ENCODE data around the gene ZNF649.

GRCh38 chr19:51919606-51920005 is 14.8 kb upstream of the ZNF649 start:
- TF ChIP-seq, protein P1, sequence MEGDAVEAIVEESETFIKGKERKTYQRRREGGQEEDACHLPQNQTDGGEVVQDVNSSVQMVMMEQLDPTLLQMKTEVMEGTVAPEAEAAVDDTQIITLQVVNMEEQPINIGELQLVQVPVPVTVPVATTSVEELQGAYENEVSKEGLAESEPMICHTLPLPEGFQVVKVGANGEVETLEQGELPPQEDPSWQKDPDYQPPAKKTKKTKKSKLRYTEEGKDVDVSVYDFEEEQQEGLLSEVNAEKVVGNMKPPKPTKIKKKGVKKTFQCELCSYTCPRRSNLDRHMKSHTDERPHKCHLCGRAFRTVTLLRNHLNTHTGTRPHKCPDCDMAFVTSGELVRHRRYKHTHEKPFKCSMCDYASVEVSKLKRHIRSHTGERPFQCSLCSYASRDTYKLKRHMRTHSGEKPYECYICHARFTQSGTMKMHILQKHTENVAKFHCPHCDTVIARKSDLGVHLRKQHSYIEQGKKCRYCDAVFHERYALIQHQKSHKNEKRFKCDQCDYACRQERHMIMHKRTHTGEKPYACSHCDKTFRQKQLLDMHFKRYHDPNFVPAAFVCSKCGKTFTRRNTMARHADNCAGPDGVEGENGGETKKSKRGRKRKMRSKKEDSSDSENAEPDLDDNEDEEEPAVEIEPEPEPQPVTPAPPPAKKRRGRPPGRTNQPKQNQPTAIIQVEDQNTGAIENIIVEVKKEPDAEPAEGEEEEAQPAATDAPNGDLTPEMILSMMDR (conservative IDR thresholded peaks at IDR 0.05; ENCODE audit: low read length), result no peak
- TF ChIP-seq EZH2phosphoT487 (IDR thresholded peaks at IDR 0.05; ENCODE audit: borderline replicate concordance), result no peak

All from Loucy (cell line).